Measurements from ENCODE around the gene WDR27.

WDR27 gene

DNA sequence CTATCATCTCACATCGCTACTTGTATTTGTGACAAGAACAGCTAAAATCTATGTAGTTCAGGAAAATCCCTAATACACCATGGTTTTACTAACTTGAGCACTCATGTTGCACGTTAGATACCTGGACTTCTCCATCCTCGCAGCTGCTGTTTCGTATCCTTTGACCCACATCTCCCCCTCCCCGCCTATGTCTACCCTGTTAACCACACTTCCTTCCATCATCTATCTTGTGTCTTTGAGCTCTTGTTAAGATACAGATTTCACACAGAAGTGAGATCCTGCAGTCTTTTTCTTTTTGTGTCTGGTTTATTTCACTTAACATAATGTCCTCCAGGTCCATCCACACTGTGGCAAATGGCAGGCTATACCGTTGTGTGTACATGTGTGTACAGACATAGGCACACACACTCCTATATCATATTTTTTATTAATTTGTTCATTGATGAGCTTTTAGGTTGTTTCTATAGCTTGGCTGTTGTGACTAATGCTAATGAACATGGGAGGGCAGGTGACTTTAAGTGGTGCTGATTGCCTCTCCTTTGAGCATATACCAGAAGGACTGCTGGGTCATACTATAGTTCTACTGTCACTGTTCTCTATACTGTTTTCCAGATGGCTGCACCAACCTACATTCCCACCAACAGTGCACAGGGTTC, 117.8 kb downstream of the WDR27 start:
- TF ChIP-seq TAF1 (IDR thresholded peaks at IDR 0.05; ENCODE audit: borderline replicate concordance, insufficient read depth, low read length): no peak
- TF ChIP-seq, protein P1, sequence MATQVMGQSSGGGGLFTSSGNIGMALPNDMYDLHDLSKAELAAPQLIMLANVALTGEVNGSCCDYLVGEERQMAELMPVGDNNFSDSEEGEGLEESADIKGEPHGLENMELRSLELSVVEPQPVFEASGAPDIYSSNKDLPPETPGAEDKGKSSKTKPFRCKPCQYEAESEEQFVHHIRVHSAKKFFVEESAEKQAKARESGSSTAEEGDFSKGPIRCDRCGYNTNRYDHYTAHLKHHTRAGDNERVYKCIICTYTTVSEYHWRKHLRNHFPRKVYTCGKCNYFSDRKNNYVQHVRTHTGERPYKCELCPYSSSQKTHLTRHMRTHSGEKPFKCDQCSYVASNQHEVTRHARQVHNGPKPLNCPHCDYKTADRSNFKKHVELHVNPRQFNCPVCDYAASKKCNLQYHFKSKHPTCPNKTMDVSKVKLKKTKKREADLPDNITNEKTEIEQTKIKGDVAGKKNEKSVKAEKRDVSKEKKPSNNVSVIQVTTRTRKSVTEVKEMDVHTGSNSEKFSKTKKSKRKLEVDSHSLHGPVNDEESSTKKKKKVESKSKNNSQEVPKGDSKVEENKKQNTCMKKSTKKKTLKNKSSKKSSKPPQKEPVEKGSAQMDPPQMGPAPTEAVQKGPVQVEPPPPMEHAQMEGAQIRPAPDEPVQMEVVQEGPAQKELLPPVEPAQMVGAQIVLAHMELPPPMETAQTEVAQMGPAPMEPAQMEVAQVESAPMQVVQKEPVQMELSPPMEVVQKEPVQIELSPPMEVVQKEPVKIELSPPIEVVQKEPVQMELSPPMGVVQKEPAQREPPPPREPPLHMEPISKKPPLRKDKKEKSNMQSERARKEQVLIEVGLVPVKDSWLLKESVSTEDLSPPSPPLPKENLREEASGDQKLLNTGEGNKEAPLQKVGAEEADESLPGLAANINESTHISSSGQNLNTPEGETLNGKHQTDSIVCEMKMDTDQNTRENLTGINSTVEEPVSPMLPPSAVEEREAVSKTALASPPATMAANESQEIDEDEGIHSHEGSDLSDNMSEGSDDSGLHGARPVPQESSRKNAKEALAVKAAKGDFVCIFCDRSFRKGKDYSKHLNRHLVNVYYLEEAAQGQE (IDR thresholded peaks at IDR 0.05; ENCODE audit: insufficient read depth in 1 of 2, low read depth in 2 of 2, low read length in 2 of 2): no peak
- no peak for TF ChIP-seq FOXP2 (optimal IDR thresholded peaks at IDR 0.05; ENCODE audit: borderline replicate concordance, extremely low read depth, extremely low read length, insufficient read depth)
- TF ChIP-seq POLR2AphosphoS5 (IDR thresholded peaks at IDR 0.05; ENCODE audit: low read depth, low read length): no peak
- TF ChIP-seq SIN3A (IDR thresholded peaks at IDR 0.05; ENCODE audit: borderline replicate concordance, insufficient read depth, low read length): no peak

DNA sequence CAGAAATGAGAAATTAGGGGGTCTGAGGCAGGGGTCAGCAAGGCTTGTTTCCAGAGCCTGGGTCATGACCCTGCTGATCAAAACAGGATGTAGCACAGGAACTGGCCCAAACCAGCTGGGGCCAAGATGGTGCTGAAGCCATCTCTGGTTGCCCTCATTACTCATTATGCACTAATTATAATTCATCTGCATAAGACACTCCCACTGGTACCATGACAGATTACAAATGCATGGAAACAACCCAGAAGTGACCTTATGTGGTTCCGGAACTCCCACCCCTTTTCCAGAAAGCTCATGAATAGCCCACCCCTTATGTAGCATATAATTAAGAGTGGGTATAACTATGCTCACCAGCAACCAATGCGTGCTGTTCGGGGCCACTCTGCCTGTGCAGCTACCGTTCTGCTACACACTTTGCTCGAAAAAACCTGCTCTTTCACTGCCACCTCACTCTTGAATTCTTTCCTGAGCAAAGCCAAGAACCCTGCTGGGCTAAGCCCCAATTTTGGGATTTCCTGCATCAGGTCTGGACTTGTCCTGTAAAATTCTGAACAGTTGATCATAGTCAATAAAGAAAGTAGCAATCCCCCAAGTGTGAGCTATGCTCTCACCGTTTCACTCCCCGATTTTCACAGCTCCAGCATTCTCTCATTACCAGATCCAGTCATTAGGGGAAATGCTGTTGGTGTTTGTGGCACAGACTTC, 122.3 kb downstream of the WDR27 start:
- TF ChIP-seq, protein P1 (IDR thresholded peaks at IDR 0.05; ENCODE audit: insufficient read depth in 1 of 2, low read depth in 2 of 2, low read length in 2 of 2): no peak
- TF ChIP-seq FOXP2 (optimal IDR thresholded peaks at IDR 0.05; ENCODE audit: borderline replicate concordance, extremely low read depth, extremely low read length, insufficient read depth) (no peak), POLR2AphosphoS5 (IDR thresholded peaks at IDR 0.05; ENCODE audit: low read depth, low read length) (no peak), SIN3A (IDR thresholded peaks at IDR 0.05; ENCODE audit: borderline replicate concordance, insufficient read depth, low read length) (no peak), TAF1 (IDR thresholded peaks at IDR 0.05; ENCODE audit: borderline replicate concordance, insufficient read depth, low read length) (no peak)

DNA sequence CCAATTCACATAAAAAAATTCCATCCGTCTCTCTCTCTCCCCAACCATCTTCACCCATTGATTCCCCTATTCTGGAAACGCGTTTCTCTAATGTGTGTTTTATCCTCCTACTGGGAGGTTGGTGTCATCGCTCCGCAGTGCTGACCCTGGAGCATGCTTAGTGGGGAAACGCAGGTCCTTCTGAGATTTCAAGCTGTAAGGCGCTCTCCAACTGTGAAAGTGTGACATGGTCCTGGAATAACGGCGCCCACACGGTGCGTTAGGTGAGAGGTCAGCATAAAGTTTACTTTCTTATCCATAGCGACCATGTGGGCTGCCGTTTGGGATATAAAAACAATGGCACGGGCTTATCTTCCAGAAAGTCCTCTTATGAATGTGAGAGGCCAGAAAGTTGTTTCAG, 123.9 kb downstream of the WDR27 start:
- TF ChIP-seq TAF1 (IDR thresholded peaks at IDR 0.05; ENCODE audit: borderline replicate concordance, insufficient read depth, low read length): no peak
- TF ChIP-seq, protein P1 (IDR thresholded peaks at IDR 0.05; ENCODE audit: insufficient read depth in 1 of 2, low read depth in 2 of 2, low read length in 2 of 2): no peak
- no peak for TF ChIP-seq SIN3A (IDR thresholded peaks at IDR 0.05; ENCODE audit: borderline replicate concordance, insufficient read depth, low read length)
- no peak for TF ChIP-seq POLR2AphosphoS5 (IDR thresholded peaks at IDR 0.05; ENCODE audit: low read depth, low read length)
- TF ChIP-seq FOXP2 (optimal IDR thresholded peaks at IDR 0.05; ENCODE audit: borderline replicate concordance, extremely low read depth, extremely low read length, insufficient read depth): no peak

DNA sequence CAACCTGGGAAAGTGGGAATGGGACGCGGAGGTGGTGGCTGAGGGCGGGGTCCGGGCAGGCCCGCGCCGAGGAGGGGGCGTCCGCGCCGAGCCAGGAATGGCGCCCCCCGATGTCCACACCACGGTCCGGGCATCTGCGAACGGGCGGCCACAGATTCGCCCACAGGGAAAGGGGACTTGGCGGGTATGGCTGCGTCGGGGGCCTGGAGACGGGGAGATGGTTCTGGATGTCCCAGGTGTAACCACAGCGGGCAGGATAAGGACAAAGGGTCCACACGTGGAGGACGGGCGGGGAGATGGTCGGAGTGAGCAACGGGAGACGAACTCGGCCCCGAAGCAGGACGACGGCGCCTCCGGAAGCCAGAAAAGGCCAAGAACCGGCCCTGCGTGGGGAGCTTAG, 124.6 kb downstream of the WDR27 start:
- TF ChIP-seq POLR2AphosphoS5 (IDR thresholded peaks at IDR 0.05; ENCODE audit: low read depth, low read length) (no peak), FOXP2 (optimal IDR thresholded peaks at IDR 0.05; ENCODE audit: borderline replicate concordance, extremely low read depth, extremely low read length, insufficient read depth) (no peak), TAF1 (IDR thresholded peaks at IDR 0.05; ENCODE audit: borderline replicate concordance, insufficient read depth, low read length) (no peak), SIN3A (IDR thresholded peaks at IDR 0.05; ENCODE audit: borderline replicate concordance, insufficient read depth, low read length) (no peak)
- TF ChIP-seq, protein P1 (IDR thresholded peaks at IDR 0.05; ENCODE audit: insufficient read depth in 1 of 2, low read depth in 2 of 2, low read length in 2 of 2): no peak
